ENCODE measurements around the gene LGALSL.
A peak's percentile ranks its signal among the peaks of the same experiment; 100 is the strongest.
"Not testable (repeated sequence)": the region's sequence is repeated elsewhere in the genome, so short reads cannot be mapped to it uniquely, and the experiment has no call there.

The LGALSL gene

GRCh38 chr2:64440843-64441242 is 13.1 kb upstream of the LGALSL start:
- DNase-seq (ENCODE audit: extremely low spot score, insufficient read length, low read depth) = no peak
- no peak for FAIRE-seq

- DNase-seq (ENCODE audit: extremely low spot score, insufficient read length, low read depth) = no peak
- no peak for FAIRE-seq
Measured at GRCh38 chr2:64442277-64442676, 11.7 kb upstream of the LGALSL start.

GRCh38 chr2:64442801-64443429 is 11.0 kb upstream of the LGALSL start:
- DNase-seq (ENCODE audit: extremely low spot score, insufficient read length, low read depth) (no peak), FAIRE-seq (no peak)

- not testable (repeated sequence) for FAIRE-seq; DNase-seq (ENCODE audit: extremely low spot score, insufficient read length, low read depth)
Measured at GRCh38 chr2:64445970-64446369, 8.0 kb upstream of the LGALSL start.

- DNase-seq (ENCODE audit: extremely low spot score, insufficient read length, low read depth) (no peak), FAIRE-seq (no peak)
Measured at GRCh38 chr2:64447317-64448040, 6.5 kb upstream of the LGALSL start.

GRCh38 chr2:64448041-64448426 is 5.9 kb upstream of the LGALSL start:
- FAIRE-seq = no peak
- no peak for DNase-seq (ENCODE audit: extremely low spot score, insufficient read length, low read depth)

- no peak for DNase-seq (ENCODE audit: extremely low spot score, insufficient read length, low read depth)
Measured at GRCh38 chr2:64451051-64451450, 2.9 kb upstream of the LGALSL start.

GRCh38 chr2:64454386-64455332 is 697 bp downstream of the LGALSL start:
- DNase-seq (ENCODE audit: extremely low spot score, insufficient read length, low read depth) = peak; percentile 74
- no peak for FAIRE-seq

More at GRCh38 chr2:64451051-64451450, 2.9 kb upstream of the LGALSL start:
- FAIRE-seq = no peak

- FAIRE-seq = no peak
- DNase-seq (ENCODE audit: extremely low spot score, insufficient read length, low read depth) = no peak
Measured at GRCh38 chr2:64455545-64455944, 1.6 kb downstream of the LGALSL start.

- DNase-seq (ENCODE audit: extremely low spot score, insufficient read length, low read depth) (no peak), FAIRE-seq (no peak)
Measured at GRCh38 chr2:64456293-64456692, 2.3 kb downstream of the LGALSL start.

GRCh38 chr2:64457524-64457923 is 3.6 kb downstream of the LGALSL start:
- no peak for FAIRE-seq
- no peak for DNase-seq (ENCODE audit: extremely low spot score, insufficient read length, low read depth)

- FAIRE-seq (no peak), DNase-seq (ENCODE audit: extremely low spot score, insufficient read length, low read depth) (no peak)
Measured at GRCh38 chr2:64459575-64459974, 5.6 kb downstream of the LGALSL start.

GRCh38 chr2:64460330-64460729 is 6.4 kb downstream of the LGALSL start:
- FAIRE-seq = no peak
- no peak for DNase-seq (ENCODE audit: extremely low spot score, insufficient read length, low read depth)

- FAIRE-seq (no peak), DNase-seq (ENCODE audit: extremely low spot score, insufficient read length, low read depth) (no peak)
Measured at GRCh38 chr2:64461271-64462058, 7.5 kb downstream of the LGALSL start.

- FAIRE-seq (no peak), DNase-seq (ENCODE audit: extremely low spot score, insufficient read length, low read depth) (no peak)
Measured at GRCh38 chr2:64462171-64462570, 8.2 kb downstream of the LGALSL start.

GRCh38 chr2:64462940-64463700 is 9.2 kb downstream of the LGALSL start:
- DNase-seq (ENCODE audit: extremely low spot score, insufficient read length, low read depth) (no peak), FAIRE-seq (no peak)

- FAIRE-seq = no peak
- no peak for DNase-seq (ENCODE audit: extremely low spot score, insufficient read length, low read depth)
Measured at GRCh38 chr2:64463781-64464180, 9.8 kb downstream of the LGALSL start.

- no peak for DNase-seq (ENCODE audit: extremely low spot score, insufficient read length, low read depth)
- FAIRE-seq = no peak
Measured at GRCh38 chr2:64466478-64467085, 12.6 kb downstream of the LGALSL start.

Measured in GM18507 (cell line).